Measurements from ENCODE around the gene NR5A1. TPM values are rescaled to one million over a fixed set of nuclear protein-coding genes. Genes with fewer than 3 reads are reported as not detected.

The NR5A1 gene
- polyA plus RNA-seq, 1 donor = not detected

DNA sequence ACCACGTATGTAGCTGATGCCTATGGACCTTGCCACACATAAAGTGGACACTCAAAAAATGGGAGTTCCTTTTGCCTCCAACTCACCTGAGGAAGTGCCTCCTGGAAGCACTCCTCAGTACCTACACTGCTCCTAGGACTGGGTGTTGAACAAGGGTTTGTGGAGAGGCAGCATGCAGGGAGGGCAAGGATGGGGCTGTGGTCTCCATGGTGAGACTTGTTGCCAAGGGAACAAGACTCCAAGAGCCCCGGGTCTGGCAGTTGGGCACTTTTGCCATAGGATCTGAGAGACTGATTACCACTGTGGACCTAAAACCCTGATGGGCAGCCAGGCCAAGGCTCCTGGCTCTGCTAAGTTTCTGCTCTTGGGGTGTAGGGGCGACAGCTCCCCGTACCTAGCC, 6.9 kb upstream of the NR5A1 start:
- no peak for DNase-seq

DNA sequence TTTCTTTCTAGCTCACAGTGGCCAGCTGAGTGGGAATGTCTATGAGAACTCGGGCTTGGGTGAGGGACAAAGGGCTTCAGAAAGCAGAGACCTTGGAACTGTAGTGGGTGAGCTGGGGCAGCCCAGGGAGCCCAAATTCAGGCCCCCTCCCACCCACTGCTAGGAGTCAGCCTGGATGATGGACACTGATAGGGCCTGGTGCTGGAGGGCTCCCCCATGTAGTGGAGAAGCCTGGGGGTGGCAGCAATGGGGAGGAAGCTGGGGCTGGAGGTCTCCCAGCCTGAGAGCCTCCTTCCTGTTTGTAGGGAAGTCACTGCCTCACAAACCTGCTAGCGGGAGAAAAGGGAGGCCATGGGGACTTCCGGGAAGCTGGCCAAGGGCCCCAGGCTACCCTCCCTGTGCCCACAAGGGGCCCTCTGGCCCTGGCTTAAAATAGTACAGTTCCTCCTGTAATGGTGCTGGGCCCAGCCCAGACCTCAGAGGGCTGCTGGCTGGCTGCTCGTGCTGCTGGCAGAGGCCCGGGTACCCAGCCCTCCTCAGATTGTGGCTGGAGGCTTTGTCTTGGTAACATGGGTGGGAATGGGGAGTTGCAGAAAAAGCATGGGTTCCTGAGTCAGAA, 6.3 kb upstream of the NR5A1 start:
- DNase-seq = no peak

GRCh38 chr9:124512806-124513204, 5.6 kb upstream of the NR5A1 start:
- DNase-seq = no peak

GRCh38 chr9:124511891-124512805, 4.9 kb upstream of the NR5A1 start:
- no peak for DNase-seq

DNA sequence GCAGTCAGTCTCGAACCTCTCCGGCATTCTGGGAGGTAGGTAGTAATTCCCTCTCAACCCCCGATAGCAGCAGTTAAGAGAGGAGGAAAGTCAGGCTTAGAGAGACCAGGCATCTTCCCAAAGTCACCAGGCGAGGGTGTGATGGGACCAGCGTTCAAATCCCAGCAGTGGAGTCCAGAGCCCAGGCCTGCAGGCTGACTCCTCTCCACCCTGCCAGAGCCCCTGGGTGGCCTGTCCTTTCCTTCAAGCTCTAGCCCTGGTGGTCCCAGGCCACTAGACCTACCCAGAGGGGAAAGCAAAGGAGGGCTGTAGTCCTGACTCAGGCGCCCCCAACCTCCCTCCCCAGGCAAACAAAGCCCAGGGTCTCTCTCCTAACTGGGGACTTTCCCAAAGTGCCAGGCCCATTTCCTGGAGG, 4.2 kb upstream of the NR5A1 start:
- no peak for DNase-seq

DNA sequence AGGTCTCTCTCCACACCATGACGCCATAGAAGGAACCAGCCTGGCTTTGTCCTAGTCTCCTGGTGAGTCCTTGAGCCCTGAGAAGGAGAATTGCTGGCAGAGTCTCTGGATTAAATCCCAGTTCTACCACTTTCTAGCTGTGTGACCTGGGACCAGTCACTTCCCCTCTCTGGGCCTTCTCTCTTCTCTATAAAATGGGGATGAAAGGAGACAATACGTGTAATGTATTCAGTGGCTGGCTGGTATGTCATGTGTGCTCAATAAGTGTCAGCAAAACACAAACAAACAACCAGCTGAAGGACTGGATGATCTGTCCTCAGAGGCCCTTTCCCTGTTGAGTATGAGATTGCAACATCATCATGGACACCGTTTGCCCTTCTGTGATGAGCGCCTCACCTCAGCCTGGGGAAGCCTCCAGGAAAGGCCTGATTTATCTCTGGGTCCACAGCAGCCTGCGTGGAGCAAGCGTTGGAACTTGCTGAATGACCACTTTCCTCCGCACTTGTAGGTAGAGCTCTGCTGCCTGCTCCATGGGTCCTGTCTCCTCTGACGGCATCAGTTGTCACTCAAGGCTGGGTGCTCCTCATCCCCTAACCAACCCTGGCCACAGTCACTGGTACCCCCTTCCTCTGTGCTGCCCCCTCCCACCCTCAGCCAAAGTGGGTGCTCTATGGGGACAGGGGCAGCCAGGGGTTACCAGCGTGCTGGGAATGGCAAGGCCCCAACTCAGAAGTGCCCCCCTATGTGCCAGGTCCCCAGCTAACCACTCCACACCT, 3.6 kb upstream of the NR5A1 start:
- no peak for DNase-seq

GRCh38 chr9:124507880-124508423, 753 bp upstream of the NR5A1 start:
- DNase-seq = no peak

GRCh38 chr9:124506433-124506832, 766 bp downstream of the NR5A1 start:
- no peak for DNase-seq

DNA sequence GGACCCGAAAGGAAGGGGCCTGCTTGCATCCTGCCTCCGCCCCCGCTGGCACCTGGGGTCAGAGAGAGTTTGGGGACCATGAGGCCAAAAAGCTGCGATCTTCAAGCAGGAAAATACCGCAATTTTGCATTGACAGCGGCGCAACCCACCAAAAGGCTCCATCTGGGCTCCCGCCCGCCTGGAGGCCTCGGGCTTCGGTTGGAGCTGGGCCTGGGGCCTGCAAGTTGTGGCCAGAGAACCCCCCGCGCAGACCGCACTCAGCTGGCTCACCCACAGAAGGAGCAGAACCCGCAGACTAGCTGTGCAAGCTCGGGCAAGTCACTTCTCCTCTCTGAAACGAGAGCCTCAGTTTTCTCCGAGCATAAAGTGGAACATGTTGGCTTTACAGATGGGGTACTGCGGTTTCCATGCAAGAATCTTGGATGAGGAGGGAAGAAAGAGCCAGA, 1.3 kb downstream of the NR5A1 start:
- DNase-seq = no peak

GRCh38 chr9:124505006-124505900, 1.9 kb downstream of the NR5A1 start:
- no peak for DNase-seq

GRCh38 chr9:124504530-124505005, 2.6 kb downstream of the NR5A1 start:
- DNase-seq = no peak

- DNase-seq = no peak
Observed at GRCh38 chr9:124503713-124504529, 3.3 kb downstream of the NR5A1 start.

GRCh38 chr9:124502711-124503702, 4.2 kb downstream of the NR5A1 start:
- DNase-seq = no peak

DNA sequence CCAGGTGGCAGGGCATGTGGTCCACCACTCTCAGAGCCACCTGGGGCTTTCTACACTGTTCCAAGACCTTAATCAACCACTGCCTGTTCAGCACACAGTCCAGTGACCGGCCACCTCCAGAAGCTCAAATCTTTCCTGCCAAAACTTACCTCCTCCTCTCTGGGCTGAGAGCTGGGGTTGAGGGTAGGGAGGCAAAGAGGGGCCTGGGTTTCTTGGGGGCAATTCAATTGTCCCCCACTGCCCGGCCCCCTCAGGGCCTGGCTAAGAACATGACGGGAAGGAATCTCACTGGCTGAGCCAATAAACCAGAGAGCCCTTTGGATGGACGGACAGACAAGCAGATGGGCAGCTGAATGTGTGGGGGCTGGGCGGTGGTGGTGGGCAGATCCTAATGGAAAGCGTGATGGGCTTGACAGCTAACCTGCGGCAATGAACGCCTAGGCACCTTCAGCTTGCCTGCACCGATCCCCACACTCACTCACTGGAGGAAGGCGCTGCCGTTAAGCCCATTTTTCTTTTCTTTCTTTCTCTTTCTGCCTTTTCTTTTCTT, 5.4 kb downstream of the NR5A1 start:
- DNase-seq = no peak

- no peak for DNase-seq
Observed at GRCh38 chr9:124500796-124501611, 6.2 kb downstream of the NR5A1 start.

DNA sequence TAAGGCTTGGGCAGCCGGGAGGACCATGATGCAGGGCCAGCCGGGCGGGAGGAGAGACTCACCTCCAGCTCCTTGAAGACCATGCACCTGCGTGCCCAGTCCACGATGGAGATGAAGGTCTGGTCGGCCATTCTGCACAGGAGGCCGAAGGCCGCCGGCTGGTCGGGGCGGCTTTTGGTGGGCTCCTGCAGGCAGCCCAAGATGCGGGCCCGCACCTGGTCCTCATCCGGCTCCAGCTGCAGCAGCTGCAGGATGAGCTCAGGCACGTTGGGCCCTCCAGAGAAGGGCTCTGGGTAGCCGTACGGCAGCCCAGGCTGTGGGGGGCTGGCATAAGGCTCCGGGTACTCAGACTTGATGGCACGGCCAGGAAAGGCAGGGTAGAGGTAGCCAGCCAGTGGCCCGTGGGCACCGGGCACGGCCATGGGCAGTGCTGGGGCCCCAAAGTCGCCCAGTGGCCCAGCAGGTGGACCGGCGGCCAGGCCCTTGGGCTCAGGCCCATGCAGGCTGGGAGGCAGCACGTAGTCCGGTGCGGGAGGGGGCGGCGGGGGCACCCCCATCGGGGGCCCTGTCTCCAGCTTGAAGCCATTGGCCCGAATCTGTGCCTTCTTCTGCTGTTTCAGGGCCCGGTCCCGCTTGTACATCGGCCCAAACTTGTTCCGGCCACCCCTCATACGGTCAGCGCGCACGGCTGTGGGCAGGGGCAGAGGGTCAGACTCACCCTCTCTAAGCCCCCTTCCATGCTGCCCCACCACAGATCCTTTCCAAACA, 7.0 kb downstream of the NR5A1 start:
- no peak for DNase-seq

- no peak for DNase-seq
Observed at GRCh38 chr9:124499216-124499615, 8.0 kb downstream of the NR5A1 start.
